IPS DF 6.9 (cell line): ENCODE data around the gene BLCAP.
"Not testable (repeated sequence)": the region's sequence is repeated elsewhere in the genome, so short reads cannot be mapped to it uniquely, and the experiment has no call there.

Experiments
- DNase-seq: peaks from one replicate; pipeline ENCODE4 v3.0.0-alpha.2; 2013; ENCODE audit warnings: low read depth, low spot score
- H3K27ac ChIP-seq: one replicate; pipeline ENCODE4 v1.5.1; 2013; ENCODE audit warnings: low read length, control low read depth
- H3K27me3 ChIP-seq: 2 replicates; pipeline ENCODE4 v1.6.1; 2013; ENCODE audit warnings: mild to moderate bottlenecking, low read length; ENCODE audit not compliant: control insufficient read depth, insufficient read depth
- H3K36me3 ChIP-seq: 2 replicates; pipeline ENCODE4 v1.6.1; 2013; ENCODE audit warnings: low read length; ENCODE audit not compliant: control insufficient read depth, insufficient read depth
- H3K4me1 ChIP-seq: 2 replicates; pipeline ENCODE4 v1.6.1; 2013; ENCODE audit warnings: low read length; ENCODE audit not compliant: control insufficient read depth, insufficient read depth
- H3K4me3 ChIP-seq: 2 replicates; pipeline ENCODE4 v1.5.1; 2013; ENCODE audit warnings: mild to moderate bottlenecking, low read length
- H3K9me3 ChIP-seq: 2 replicates; pipeline ENCODE4 v1.6.1; 2013; ENCODE audit warnings: low read length, inconsistent platforms; ENCODE audit not compliant: control insufficient read depth, insufficient read depth
- WGBS: extraction: QIAGEN DNeasy Blood & Tissue Kit; methylation state at CpG from one replicate; pipeline ENCODE4 v1.1.7; 2013; ENCODE audit warnings: mixed read lengths, missing lambda C conversion rate; ENCODE audit not compliant: insufficient read length, insufficient coverage; 5-methylcytosine and 5-hydroxymethylcytosine counted together

Gene BLCAP, protein sequence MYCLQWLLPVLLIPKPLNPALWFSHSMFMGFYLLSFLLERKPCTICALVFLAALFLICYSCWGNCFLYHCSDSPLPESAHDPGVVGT

DNA sequence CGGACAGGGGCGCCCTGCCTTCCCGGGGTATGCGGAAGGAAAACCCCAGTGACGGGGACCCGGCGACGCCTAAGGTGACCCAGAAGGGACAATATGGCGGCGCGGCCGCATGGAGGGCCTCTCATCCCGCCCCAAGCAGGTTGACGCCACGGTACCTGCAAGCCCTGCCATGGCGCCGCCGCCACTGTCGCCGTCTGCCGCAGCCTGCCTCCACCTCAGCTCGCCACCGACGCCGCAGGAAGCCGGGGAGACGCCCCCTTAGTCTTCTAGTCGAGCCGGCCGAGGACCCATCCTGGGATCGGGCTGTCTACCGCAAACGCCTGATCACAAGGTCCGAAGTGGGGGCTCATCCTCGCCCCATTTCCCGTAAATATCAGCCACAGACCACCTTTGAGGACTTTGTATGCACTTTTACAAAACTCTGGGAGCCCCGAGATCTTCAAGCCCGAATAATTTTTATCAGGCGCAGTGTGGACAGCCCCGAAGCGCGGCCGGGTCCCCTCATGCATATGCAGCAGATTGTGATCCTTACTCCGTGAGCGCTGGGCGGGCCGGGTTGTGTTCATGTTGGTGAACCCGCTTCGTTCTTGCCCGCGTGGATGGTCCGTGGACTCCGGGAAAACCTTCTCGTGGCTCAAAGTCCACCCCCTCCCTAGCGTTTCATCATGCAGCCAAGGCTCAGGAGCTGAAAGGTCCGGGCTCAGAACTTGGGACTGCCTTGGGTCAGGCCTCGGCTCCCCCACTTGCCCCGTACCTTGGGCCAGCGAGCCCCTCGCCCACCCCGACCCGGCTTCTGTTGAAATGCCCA is at the start of gene BLCAP:
Gene BLCAP (minus strand): TSS at position 239 of the 808 bp plus-strand sequence. CDS start 8,702 bp downstream, outside the sequence.
- no peaks in the 10 kb centered on the region for H3K36me3 ChIP-seq
- H3K4me1 ChIP-seq = peaks cover 8% of the 10 kb centered on the region
- H3K27me3 ChIP-seq = no peaks in the 10 kb centered on the region
- WGBS = no CpG with 5 or more reads among the region's 62 CpGs
- H3K9me3 ChIP-seq = no peaks in the 10 kb centered on the region
- DNase-seq = peak; percentile 60
- no peak within 1 kb of the TSS for H3K27ac ChIP-seq
- peak within 1 kb of the TSS; percentile 73 for H3K4me3 ChIP-seq

GRCh38 chr20:37577436-37577835 is 49.8 kb upstream of the BLCAP start:
- H3K27me3 ChIP-seq, H3K27ac ChIP-seq, H3K9me3 ChIP-seq, H3K36me3 ChIP-seq, H3K4me3 ChIP-seq, DNase-seq, H3K4me1 ChIP-seq: not testable (repeated sequence)
- no CpG with 5 or more reads among the region's 4 CpGs for WGBS

DNA sequence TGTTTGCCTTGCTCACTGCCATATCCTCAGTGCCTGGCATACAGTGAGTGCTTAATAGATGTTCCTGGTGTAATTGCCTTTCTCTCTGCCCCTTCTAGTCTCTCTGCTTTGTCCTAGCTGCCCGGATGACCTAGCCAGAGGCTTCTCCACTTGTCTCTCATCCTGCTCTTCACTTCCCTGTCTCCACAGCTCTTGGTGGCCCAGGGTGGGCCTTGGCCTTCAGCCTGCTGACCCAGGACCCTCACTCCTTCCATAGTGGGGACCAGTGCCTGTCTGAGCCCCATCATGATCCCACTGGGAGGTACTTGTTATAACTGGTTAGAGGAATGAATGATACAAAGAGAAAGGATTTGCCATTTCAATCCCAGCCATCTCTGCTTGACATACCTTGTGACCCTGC is 49.2 kb upstream of the BLCAP start:
- Histone ChIP-seq H3K36me3 (no peaks in the 10 kb centered on the region), H3K27me3 (no peaks in the 10 kb centered on the region), H3K4me3 (no peak overlapping the region), H3K27ac (no peak overlapping the region), H3K4me1 (no peaks in the 10 kb centered on the region), H3K9me3 (no peaks in the 10 kb centered on the region)
- DNase-seq = no peak
- no CpG with 5 or more reads among the region's 1 CpG for WGBS

GRCh38 chr20:37575884-37576283 is 48.2 kb upstream of the BLCAP start:
- Histone ChIP-seq H3K27ac (no peak overlapping the region), H3K9me3 (no peaks in the 10 kb centered on the region), H3K4me1 (no peaks in the 10 kb centered on the region), H3K4me3 (no peak overlapping the region), H3K27me3 (no peaks in the 10 kb centered on the region), H3K36me3 (no peaks in the 10 kb centered on the region)
- no peak for DNase-seq
- WGBS = no CpG with 5 or more reads among the region's 1 CpG

GRCh38 chr20:37574199-37574890 is 46.7 kb upstream of the BLCAP start:
- Histone ChIP-seq H3K36me3 (no peaks in the 10 kb centered on the region), H3K9me3 (no peaks in the 10 kb centered on the region), H3K27ac (no peak overlapping the region), H3K4me1 (no peaks in the 10 kb centered on the region), H3K4me3 (no peak overlapping the region), H3K27me3 (no peaks in the 10 kb centered on the region)
- DNase-seq = no peak
- no CpG with 5 or more reads among the region's 5 CpGs for WGBS

- H3K27ac ChIP-seq = no peak overlapping the region
- H3K4me1 ChIP-seq = no peaks in the 10 kb centered on the region
- no CpG with 5 or more reads among the region's 9 CpGs for WGBS
- H3K36me3 ChIP-seq = no peaks in the 10 kb centered on the region
- H3K9me3 ChIP-seq = no peaks in the 10 kb centered on the region
- H3K27me3 ChIP-seq = no peaks in the 10 kb centered on the region
- H3K4me3 ChIP-seq = no peak overlapping the region
- no peak for DNase-seq
Observed at GRCh38 chr20:37573626-37574198, 46.0 kb upstream of the BLCAP start.

GRCh38 chr20:37571033-37571432 is 43.4 kb upstream of the BLCAP start:
- no peak overlapping the region for H3K27ac ChIP-seq
- WGBS = no CpG with 5 or more reads among the region's 6 CpGs
- peaks cover 6% of the 10 kb centered on the region; the same call in 1 of the 2 replicates for H3K4me1 ChIP-seq
- H3K4me3 ChIP-seq = no peak overlapping the region
- H3K36me3 ChIP-seq = no peaks in the 10 kb centered on the region
- H3K27me3 ChIP-seq = 0 out of 2 replicates have a peak, but pooled peaks cover 2% of the 10 kb centered on the region
- no peak for DNase-seq
- H3K9me3 ChIP-seq = no peaks in the 10 kb centered on the region

GRCh38 chr20:37570419-37570818 is 42.7 kb upstream of the BLCAP start:
- no peak for DNase-seq
- Histone ChIP-seq H3K27ac (no peak overlapping the region), H3K4me3 (no peak overlapping the region), H3K27me3 (0 out of 2 replicates have a peak, but pooled peaks cover 2% of the 10 kb centered on the region), H3K4me1 (peaks cover 6% of the 10 kb centered on the region; the same call in 1 of the 2 replicates), H3K9me3 (no peaks in the 10 kb centered on the region), H3K36me3 (no peaks in the 10 kb centered on the region)
- WGBS = no CpG with 5 or more reads among the region's 1 CpG

DNA sequence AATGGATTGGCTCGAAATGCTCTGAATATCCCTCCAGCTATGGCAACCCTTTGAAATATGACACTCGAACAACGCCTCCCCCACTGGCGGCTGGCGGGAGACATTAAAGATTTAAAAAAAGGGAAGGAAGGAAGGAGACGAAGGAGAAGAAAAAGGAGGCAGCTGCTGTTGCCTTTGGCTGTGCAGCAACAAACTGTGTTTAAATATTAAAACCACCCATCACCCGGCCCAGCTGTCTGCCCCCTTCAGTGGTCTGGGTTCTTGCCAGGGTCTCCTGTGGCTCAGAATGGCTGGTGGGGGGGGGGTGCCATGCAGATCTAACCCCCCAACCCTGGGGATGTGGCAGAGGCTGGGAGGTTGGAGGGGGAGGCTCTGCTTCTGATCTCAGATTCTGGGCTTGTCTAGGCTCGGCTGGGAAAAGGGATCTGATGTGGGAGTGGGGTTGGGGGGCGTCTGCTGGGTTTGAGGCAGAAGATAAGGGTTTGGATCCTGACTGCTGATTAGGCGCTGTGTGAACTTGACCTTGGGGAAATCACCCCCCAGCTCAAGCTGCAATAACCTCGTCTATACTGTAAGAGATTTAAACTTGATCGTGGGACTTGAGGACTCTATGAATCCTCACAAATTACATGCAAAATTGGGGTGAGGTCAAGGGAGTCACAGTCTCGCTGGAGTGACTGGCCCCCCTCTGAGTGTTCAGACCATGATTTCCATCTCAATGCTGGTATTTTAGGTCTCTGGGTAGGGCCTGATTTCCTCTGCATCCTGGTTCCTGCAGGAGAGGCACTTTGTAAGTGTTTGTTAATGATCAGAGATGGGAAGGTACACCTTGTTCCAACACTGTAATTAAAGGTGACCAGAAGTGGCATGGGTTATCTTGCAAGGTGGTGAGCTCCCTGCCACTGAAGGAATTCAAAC is 40.3 kb upstream of the BLCAP start:
- H3K27me3 ChIP-seq = 0 out of 2 replicates have a peak, but pooled peaks cover 2% of the 10 kb centered on the region
- no peak overlapping the region for H3K4me3 ChIP-seq
- no peaks in the 10 kb centered on the region for H3K36me3 ChIP-seq
- H3K9me3 ChIP-seq = no peaks in the 10 kb centered on the region
- H3K4me1 ChIP-seq = peaks cover 6% of the 10 kb centered on the region; the same call in 1 of the 2 replicates
- no peak for DNase-seq
- H3K27ac ChIP-seq = no peak overlapping the region
- no CpG with 5 or more reads among the region's 13 CpGs for WGBS
